ENCODE measurements around the gene BIRC6. TPM values are rescaled to one million over a fixed set of nuclear protein-coding genes. Genes with fewer than 3 reads are reported as not detected.

Gene BIRC6
- total RNA-seq, 1 experiment from 2014 or later = 79.0 TPM

DNA sequence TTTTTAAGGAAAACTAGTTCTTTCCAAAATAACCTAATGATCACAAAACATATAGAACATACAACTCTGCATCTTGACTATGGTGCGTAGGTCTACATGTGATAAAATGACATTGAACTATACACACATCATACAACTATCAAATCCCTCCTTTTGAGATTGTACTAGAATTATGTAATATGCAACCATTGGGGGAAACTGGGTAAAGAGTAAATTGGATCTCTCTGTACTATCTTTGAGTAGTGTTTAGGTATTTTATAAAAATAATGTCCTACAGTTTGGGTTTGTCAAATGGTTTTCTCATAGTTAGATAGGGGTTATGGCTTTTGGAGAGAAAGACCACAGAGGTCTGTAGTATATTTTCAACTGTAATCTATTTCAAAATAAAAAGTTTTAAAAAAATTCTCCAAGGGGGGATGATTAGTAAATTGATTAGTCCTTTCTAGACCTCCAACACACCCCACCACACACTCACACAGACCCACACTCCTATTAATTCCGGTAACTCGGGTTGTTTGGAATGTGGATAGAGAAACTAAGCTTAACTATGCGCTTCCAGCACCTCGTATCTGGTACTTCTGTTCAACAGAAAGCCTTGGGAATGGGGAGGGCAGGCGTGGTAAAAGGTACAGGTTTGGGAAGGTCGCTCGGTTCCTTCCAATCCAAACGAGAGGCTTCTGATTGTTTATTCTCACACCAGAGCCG is 695 bp upstream of the BIRC6 start:
- no peaks in the 10 kb centered on the region for H3K9me2 ChIP-seq (ENCODE audit: insufficient read depth)
- ChIA-PET CTCF (interaction anchor here (0.5 kb wide), 1 partner anchor 237 kb away, joined by 3 read pairs; no protein-coding TSS in a partner anchor), POLR2A (ENCODE audit: unreplicated experiment) (interaction anchor here (0.7 kb wide), 1 partner anchor 294 kb away, joined by 3 read pairs; no protein-coding TSS in a partner anchor)
- H3K4me3 ChIP-seq = peak overlapping the region; percentile 98
- H3K27ac ChIP-seq = peak overlapping the region; percentile 75
- intact Hi-C loops (cut with micrococcal nuclease; ENCODE audit: unreplicated experiment) = loop anchor here (2.0 to 5.0 kb wide), 2 partner anchors 191 to 294 kb away; partner anchors contain the start of genes SLC30A6 and SPAST
- TF ChIP-seq, protein P1, sequence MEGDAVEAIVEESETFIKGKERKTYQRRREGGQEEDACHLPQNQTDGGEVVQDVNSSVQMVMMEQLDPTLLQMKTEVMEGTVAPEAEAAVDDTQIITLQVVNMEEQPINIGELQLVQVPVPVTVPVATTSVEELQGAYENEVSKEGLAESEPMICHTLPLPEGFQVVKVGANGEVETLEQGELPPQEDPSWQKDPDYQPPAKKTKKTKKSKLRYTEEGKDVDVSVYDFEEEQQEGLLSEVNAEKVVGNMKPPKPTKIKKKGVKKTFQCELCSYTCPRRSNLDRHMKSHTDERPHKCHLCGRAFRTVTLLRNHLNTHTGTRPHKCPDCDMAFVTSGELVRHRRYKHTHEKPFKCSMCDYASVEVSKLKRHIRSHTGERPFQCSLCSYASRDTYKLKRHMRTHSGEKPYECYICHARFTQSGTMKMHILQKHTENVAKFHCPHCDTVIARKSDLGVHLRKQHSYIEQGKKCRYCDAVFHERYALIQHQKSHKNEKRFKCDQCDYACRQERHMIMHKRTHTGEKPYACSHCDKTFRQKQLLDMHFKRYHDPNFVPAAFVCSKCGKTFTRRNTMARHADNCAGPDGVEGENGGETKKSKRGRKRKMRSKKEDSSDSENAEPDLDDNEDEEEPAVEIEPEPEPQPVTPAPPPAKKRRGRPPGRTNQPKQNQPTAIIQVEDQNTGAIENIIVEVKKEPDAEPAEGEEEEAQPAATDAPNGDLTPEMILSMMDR (conservative IDR thresholded peaks at IDR 0.05) = no peak
- TF ChIP-seq EZH2 (IDR thresholded peaks at IDR 0.05; ENCODE audit: low read depth) = no peak
- H3K36me3 ChIP-seq (ENCODE audit: low read depth) = peaks cover 5% of the 10 kb centered on the region; the same call in 1 of the 2 replicates
- H3K4me1 ChIP-seq (replicated peaks; ENCODE audit: insufficient read depth) = peaks cover 12% of the 10 kb centered on the region
- BruUV-seq (replicated peaks) = TSS peak; percentile 98
- H3K79me2 ChIP-seq (ENCODE audit: low read depth) = peaks cover 39% of the 10 kb centered on the region
- H2AFZ ChIP-seq = peak overlapping the region; percentile 91
- H4K20me1 ChIP-seq (ENCODE audit: insufficient read depth) = peaks cover 29% of the 10 kb centered on the region
- peak overlapping the region; percentile 85 for H3K4me2 ChIP-seq
- H3F3A ChIP-seq (ENCODE audit: insufficient read depth, low read depth) = peaks cover 15% of the 10 kb centered on the region
- no peaks in the 10 kb centered on the region for H3K9me3 ChIP-seq (ENCODE audit: insufficient read depth, low read depth)
- H3K27me3 ChIP-seq (ENCODE audit: insufficient read depth, low read depth) = no peaks in the 10 kb centered on the region
- no peak for DNase-seq

- POLR2A ChIA-PET (ENCODE audit: unreplicated experiment) = no interaction called here
- BruUV-seq (replicated peaks) = no TSS peak
Measured at GRCh38 chr2:32357318-32358110, 691 bp downstream of the BIRC6 start.

DNA sequence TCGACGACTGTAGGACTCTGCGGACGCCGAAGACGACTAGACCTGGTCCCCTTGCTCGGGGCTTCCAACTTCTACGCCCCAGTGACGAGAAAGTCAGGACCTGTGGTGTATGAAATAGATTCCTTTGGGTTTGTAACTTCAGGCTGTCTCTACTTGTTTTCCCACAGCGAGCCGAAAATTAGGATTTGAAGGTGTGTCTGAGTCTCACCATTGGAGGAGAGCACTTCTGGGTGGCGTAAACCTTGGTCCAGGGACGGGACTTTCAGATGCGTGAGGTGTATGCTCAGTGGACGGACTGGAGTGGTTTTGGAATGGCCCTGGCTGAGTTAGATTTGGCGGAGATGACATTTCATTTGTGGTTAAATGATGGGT is 1.3 kb downstream of the BIRC6 start:
- H3K4me2 ChIP-seq = peak overlapping the region; percentile 96
- H3K27ac ChIP-seq = 0 out of 2 replicates have a peak overlapping the region, but pooled peaks have one; percentile 14
- H3K36me3 ChIP-seq (ENCODE audit: low read depth) = peaks cover 11% of the 10 kb centered on the region; the same call in 1 of the 2 replicates
- no peak for TF ChIP-seq EZH2 (IDR thresholded peaks at IDR 0.05; ENCODE audit: low read depth)
- TF ChIP-seq, protein P1 (conservative IDR thresholded peaks at IDR 0.05) = no peak
- no peaks in the 10 kb centered on the region for H3K9me2 ChIP-seq (ENCODE audit: insufficient read depth)
- BruUV-seq (replicated peaks) = TSS peak; percentile 48
- DNase-seq = peak; percentile 22 to 38
- peaks cover 12% of the 10 kb centered on the region for H3K4me1 ChIP-seq (replicated peaks; ENCODE audit: insufficient read depth)
- peaks cover 59% of the 10 kb centered on the region for H3K79me2 ChIP-seq (ENCODE audit: low read depth)
- no peaks in the 10 kb centered on the region for H3K27me3 ChIP-seq (ENCODE audit: insufficient read depth, low read depth)
- peaks cover 15% of the 10 kb centered on the region for H3F3A ChIP-seq (ENCODE audit: insufficient read depth, low read depth)
- H3K9me3 ChIP-seq (ENCODE audit: insufficient read depth, low read depth) = no peaks in the 10 kb centered on the region
- H3K4me3 ChIP-seq = peak overlapping the region; percentile 98
- peaks cover 47% of the 10 kb centered on the region for H4K20me1 ChIP-seq (ENCODE audit: insufficient read depth)
- CTCF ChIA-PET = no interaction called here
- POLR2A ChIA-PET (ENCODE audit: unreplicated experiment) = no interaction called here
- intact Hi-C loops (cut with micrococcal nuclease; ENCODE audit: unreplicated experiment) = loop anchor here (5.0 kb wide), 1 partner anchor 296 kb away; the partner anchor contains the start of gene SPAST
- H2AFZ ChIP-seq = no peak overlapping the region; the same call in 1 of the 2 replicates

More at GRCh38 chr2:32357318-32358110, 691 bp downstream of the BIRC6 start:
- Histone ChIP-seq H3K36me3 (ENCODE audit: low read depth) (peaks cover 11% of the 10 kb centered on the region; the same call in 1 of the 2 replicates), H3F3A (ENCODE audit: insufficient read depth, low read depth) (peaks cover 15% of the 10 kb centered on the region), H3K27me3 (ENCODE audit: insufficient read depth, low read depth) (no peaks in the 10 kb centered on the region), H2AFZ (peak overlapping the region; percentile 87), H3K9me3 (ENCODE audit: insufficient read depth, low read depth) (no peaks in the 10 kb centered on the region), H3K4me3 (peak overlapping the region; percentile 98), H3K79me2 (ENCODE audit: low read depth) (peaks cover 53% of the 10 kb centered on the region), H3K9me2 (ENCODE audit: insufficient read depth) (no peaks in the 10 kb centered on the region), H4K20me1 (ENCODE audit: insufficient read depth) (peaks cover 42% of the 10 kb centered on the region), H3K4me1 (replicated peaks; ENCODE audit: insufficient read depth) (peaks cover 12% of the 10 kb centered on the region), H3K4me2 (peak overlapping the region; percentile 96), H3K27ac (peak overlapping the region; percentile 75)
- DNase-seq = peak; percentile 33 to 40
- TF ChIP-seq EZH2 (IDR thresholded peaks at IDR 0.05; ENCODE audit: low read depth) = no peak
- TF ChIP-seq, protein P1 (conservative IDR thresholded peaks at IDR 0.05) = no peak
- intact Hi-C loops (cut with micrococcal nuclease; ENCODE audit: unreplicated experiment) = loop anchor here (2.0 to 5.0 kb wide), 2 partner anchors 193 to 295 kb away; partner anchors contain the start of genes SLC30A6 and SPAST
- CTCF ChIA-PET = no interaction called here

All from PC-9 (cell line).